HEK293 (cell line): ENCODE data around the gene TAGLN2.

Experiments
- BCL11B ChIP-seq: fragments of 450-650 bp; formaldehyde crosslinking; IDR thresholded peaks from 2 replicates; pipeline ENCODE4 v1.5.1; 2016; ENCODE audit warnings: low read depth, missing biosample characterization, missing genetic modification characterization
- BCL6B ChIP-seq: fragments of 450-650 bp; formaldehyde crosslinking; IDR thresholded peaks from 2 replicates; pipeline ENCODE4 v1.5.1; 2017; ENCODE audit warnings: missing biosample characterization, missing genetic modification characterization
- GLI4 ChIP-seq: fragments of 450-650 bp; formaldehyde crosslinking; IDR thresholded peaks from 2 replicates; pipeline ENCODE4 v1.5.1; 2016; ENCODE audit warnings: missing biosample characterization, missing genetic modification characterization
- GLIS1 ChIP-seq: fragments of 450-650 bp; formaldehyde crosslinking; IDR thresholded peaks from 2 replicates; pipeline ENCODE4 v1.5.1; 2016; ENCODE audit warnings: missing biosample characterization, missing genetic modification characterization
- IKZF3 ChIP-seq: fragments of 450-650 bp; IDR thresholded peaks from 2 replicates; pipeline ENCODE4 v1.5.0; 2018; ENCODE audit warnings: missing biosample characterization, mild to moderate bottlenecking, missing genetic modification characterization, moderate library complexity
- MZF1 ChIP-seq: fragments of 450-650 bp; formaldehyde crosslinking; IDR thresholded peaks from 2 replicates; pipeline ENCODE4 v1.5.1; 2017; ENCODE audit warnings: missing biosample characterization, missing genetic modification characterization, borderline replicate concordance
- WT1 ChIP-seq: fragments of 450-650 bp; formaldehyde crosslinking; IDR thresholded peaks from 2 replicates; pipeline ENCODE4 v1.5.1; 2016; ENCODE audit warnings: missing biosample characterization, missing genetic modification characterization
- YY2 ChIP-seq: fragments of 450-650 bp; formaldehyde crosslinking; IDR thresholded peaks from 2 replicates; pipeline ENCODE4 v1.5.1; 2016; ENCODE audit warnings: missing biosample characterization, missing genetic modification characterization
- ZBTB17 ChIP-seq: fragments of 450-650 bp; formaldehyde crosslinking; IDR thresholded peaks from 2 replicates; pipeline ENCODE4 v1.5.1; 2016; ENCODE audit warnings: missing biosample characterization, missing genetic modification characterization
- ZFP37 ChIP-seq: fragments of 450-650 bp; formaldehyde crosslinking; IDR thresholded peaks from 2 replicates; pipeline ENCODE4 v1.5.1; 2016; ENCODE audit warnings: missing biosample characterization, missing genetic modification characterization
- ZNF112 ChIP-seq: fragments of 450-650 bp; formaldehyde crosslinking; IDR thresholded peaks from 2 replicates; pipeline ENCODE4 v1.5.0; 2017; ENCODE audit warnings: missing biosample characterization, missing genetic modification characterization
- ZNF155 ChIP-seq: fragments of 450-650 bp; formaldehyde crosslinking; IDR thresholded peaks from 2 replicates; pipeline ENCODE4 v1.5.1; 2016; ENCODE audit warnings: missing biosample characterization, missing genetic modification characterization
- ZNF184 ChIP-seq: fragments of 450-650 bp; IDR thresholded peaks from 2 replicates; pipeline ENCODE4 v1.5.1; 2018; ENCODE audit warnings: missing biosample characterization, mild to moderate bottlenecking, missing genetic modification characterization
- ZNF274 ChIP-seq, 2 experiments: fragments of 200-500 bp in 1 of 2; fragments of 450-650 bp in 1 of 2; sonication (Bioruptor generic) in 1 of 2; formaldehyde crosslinking in 1 of 2; IDR thresholded peaks; 2 replicates each; pipeline versions ENCODE4 v1.5.1 to v1.6.1; 2014 to 2016; ENCODE audit warnings: borderline replicate concordance in 1 of 2, inconsistent platforms in 1 of 2, low read length in 1 of 2, missing biosample characterization in 1 of 2, missing genetic modification characterization in 1 of 2
- ZNF292 ChIP-seq: fragments of 450-650 bp; formaldehyde crosslinking; IDR thresholded peaks from 2 replicates; pipeline ENCODE4 v1.5.1; 2016; ENCODE audit warnings: low read depth, missing biosample characterization, missing genetic modification characterization, borderline replicate concordance
- ZNF394 ChIP-seq: fragments of 450-650 bp; formaldehyde crosslinking; IDR thresholded peaks from 2 replicates; pipeline ENCODE4 v1.5.1; 2016; ENCODE audit warnings: missing biosample characterization, missing genetic modification characterization, mild to moderate bottlenecking, moderate library complexity, borderline replicate concordance
- ZNF426 ChIP-seq: fragments of 450-650 bp; formaldehyde crosslinking; IDR thresholded peaks from 2 replicates; pipeline ENCODE4 v1.5.1; 2017; ENCODE audit warnings: missing biosample characterization, missing genetic modification characterization, mild to moderate bottlenecking, inconsistent platforms, moderate library complexity
- ZNF514 ChIP-seq: fragments of 450-650 bp; formaldehyde crosslinking; IDR thresholded peaks from 2 replicates; pipeline ENCODE4 v1.5.1; 2016; ENCODE audit warnings: missing biosample characterization, missing genetic modification characterization
- ZNF518A ChIP-seq: fragments of 450-650 bp; formaldehyde crosslinking; conservative IDR thresholded peaks from 2 replicates; pipeline ENCODE4 v1.5.1; 2016; ENCODE audit warnings: low read depth, missing biosample characterization, missing genetic modification characterization
- ZNF544 ChIP-seq: fragments of 450-650 bp; formaldehyde crosslinking; IDR thresholded peaks from 2 replicates; pipeline ENCODE4 v1.5.0; 2017; ENCODE audit warnings: missing biosample characterization, missing genetic modification characterization
- ZNF621 ChIP-seq: fragments of 450-650 bp; formaldehyde crosslinking; IDR thresholded peaks from 2 replicates; pipeline ENCODE4 v1.5.1; 2017; ENCODE audit warnings: missing biosample characterization, missing genetic modification characterization
- ZNF704 ChIP-seq: fragments of 450-650 bp; formaldehyde crosslinking; IDR thresholded peaks from 2 replicates; pipeline ENCODE4 v1.5.1; 2016; ENCODE audit warnings: missing biosample characterization, missing genetic modification characterization
- TF ChIP-seq, protein P1 (sequence below): fragments of 450-650 bp; formaldehyde crosslinking; IDR thresholded peaks from 2 replicates; pipeline ENCODE4 v1.5.1; 2016; ENCODE audit warnings: missing biosample characterization, missing genetic modification characterization
- TF ChIP-seq, protein P2 (sequence below): fragments of 450-650 bp; formaldehyde crosslinking; IDR thresholded peaks from 2 replicates; pipeline ENCODE4 v1.5.1; 2016; ENCODE audit warnings: missing biosample characterization, missing genetic modification characterization
- TF ChIP-seq, protein P3 (sequence below): fragments of 450-650 bp; formaldehyde crosslinking; IDR thresholded peaks from 2 replicates; pipeline ENCODE4 v1.5.1; 2016; ENCODE audit warnings: missing biosample characterization, missing genetic modification characterization

Gene TAGLN2

GRCh38 chr1:159881622-159882526 lies 43.4 kb downstream of the TAGLN2 start (continued):
- peak; percentile 65; the same call in 1 of the 2 replicates for TF ChIP-seq ZNF394 (tag by site-specific recombination)
- peak; percentile 88; the same call in 1 of the 2 replicates for TF ChIP-seq ZNF112
- no peak for TF ChIP-seq ZNF514 (tag by site-specific recombination)
- peak; percentile 70; the same call in 1 of the 2 replicates for TF ChIP-seq GLIS1 (tag by site-specific recombination)
- TF ChIP-seq ZBTB17 (tag by site-specific recombination) = peak; percentile 83
- TF ChIP-seq ZNF292 (tag by site-specific recombination) = no peak
- peak; percentile 80 for TF ChIP-seq ZNF544
- TF ChIP-seq, protein P1, sequence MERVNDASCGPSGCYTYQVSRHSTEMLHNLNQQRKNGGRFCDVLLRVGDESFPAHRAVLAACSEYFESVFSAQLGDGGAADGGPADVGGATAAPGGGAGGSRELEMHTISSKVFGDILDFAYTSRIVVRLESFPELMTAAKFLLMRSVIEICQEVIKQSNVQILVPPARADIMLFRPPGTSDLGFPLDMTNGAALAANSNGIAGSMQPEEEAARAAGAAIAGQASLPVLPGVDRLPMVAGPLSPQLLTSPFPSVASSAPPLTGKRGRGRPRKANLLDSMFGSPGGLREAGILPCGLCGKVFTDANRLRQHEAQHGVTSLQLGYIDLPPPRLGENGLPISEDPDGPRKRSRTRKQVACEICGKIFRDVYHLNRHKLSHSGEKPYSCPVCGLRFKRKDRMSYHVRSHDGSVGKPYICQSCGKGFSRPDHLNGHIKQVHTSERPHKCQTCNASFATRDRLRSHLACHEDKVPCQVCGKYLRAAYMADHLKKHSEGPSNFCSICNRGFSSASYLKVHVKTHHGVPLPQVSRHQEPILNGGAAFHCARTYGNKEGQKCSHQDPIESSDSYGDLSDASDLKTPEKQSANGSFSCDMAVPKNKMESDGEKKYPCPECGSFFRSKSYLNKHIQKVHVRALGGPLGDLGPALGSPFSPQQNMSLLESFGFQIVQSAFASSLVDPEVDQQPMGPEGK (tag by site-specific recombination) = no peak
- no peak for TF ChIP-seq MZF1 (tag by site-specific recombination)
- peak; percentile 53; the same call in 1 of the 2 replicates for TF ChIP-seq ZNF621 (tag by site-specific recombination)
- TF ChIP-seq BCL11B (tag by site-specific recombination) = no peak
- no peak for TF ChIP-seq ZNF704 (tag by site-specific recombination)
- TF ChIP-seq ZFP37 (tag by site-specific recombination) = 0 out of 2 replicates have a peak, but pooled peaks have one; percentile 46
- peak; percentile 42; the same call in 1 of the 2 replicates for TF ChIP-seq ZNF155 (tag by site-specific recombination)
- no peak for TF ChIP-seq GLI4 (tag by site-specific recombination)
- no peak for TF ChIP-seq WT1 (tag by site-specific recombination)
- no peak for TF ChIP-seq YY2 (tag by site-specific recombination)
- TF ChIP-seq ZNF426 (tag by site-specific recombination) = no peak
- TF ChIP-seq ZNF518A (tag by site-specific recombination) = 0 out of 2 replicates have a peak, but pooled peaks have one; percentile 24
- TF ChIP-seq, protein P2, sequence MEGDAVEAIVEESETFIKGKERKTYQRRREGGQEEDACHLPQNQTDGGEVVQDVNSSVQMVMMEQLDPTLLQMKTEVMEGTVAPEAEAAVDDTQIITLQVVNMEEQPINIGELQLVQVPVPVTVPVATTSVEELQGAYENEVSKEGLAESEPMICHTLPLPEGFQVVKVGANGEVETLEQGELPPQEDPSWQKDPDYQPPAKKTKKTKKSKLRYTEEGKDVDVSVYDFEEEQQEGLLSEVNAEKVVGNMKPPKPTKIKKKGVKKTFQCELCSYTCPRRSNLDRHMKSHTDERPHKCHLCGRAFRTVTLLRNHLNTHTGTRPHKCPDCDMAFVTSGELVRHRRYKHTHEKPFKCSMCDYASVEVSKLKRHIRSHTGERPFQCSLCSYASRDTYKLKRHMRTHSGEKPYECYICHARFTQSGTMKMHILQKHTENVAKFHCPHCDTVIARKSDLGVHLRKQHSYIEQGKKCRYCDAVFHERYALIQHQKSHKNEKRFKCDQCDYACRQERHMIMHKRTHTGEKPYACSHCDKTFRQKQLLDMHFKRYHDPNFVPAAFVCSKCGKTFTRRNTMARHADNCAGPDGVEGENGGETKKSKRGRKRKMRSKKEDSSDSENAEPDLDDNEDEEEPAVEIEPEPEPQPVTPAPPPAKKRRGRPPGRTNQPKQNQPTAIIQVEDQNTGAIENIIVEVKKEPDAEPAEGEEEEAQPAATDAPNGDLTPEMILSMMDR (tag by site-specific recombination) = no peak
- TF ChIP-seq ZNF274 (IDR thresholded peaks at IDR 0.05; ENCODE audit: low read length) = no peak
- TF ChIP-seq ZNF274 (tag by site-specific recombination; IDR thresholded peaks at IDR 0.05; ENCODE audit: borderline replicate concordance) = no peak
- TF ChIP-seq BCL6B (tag by site-specific recombination) = peak; percentile 56; the same call in 1 of the 2 replicates
- peak; percentile 74 for TF ChIP-seq IKZF3
- TF ChIP-seq, protein P3, sequence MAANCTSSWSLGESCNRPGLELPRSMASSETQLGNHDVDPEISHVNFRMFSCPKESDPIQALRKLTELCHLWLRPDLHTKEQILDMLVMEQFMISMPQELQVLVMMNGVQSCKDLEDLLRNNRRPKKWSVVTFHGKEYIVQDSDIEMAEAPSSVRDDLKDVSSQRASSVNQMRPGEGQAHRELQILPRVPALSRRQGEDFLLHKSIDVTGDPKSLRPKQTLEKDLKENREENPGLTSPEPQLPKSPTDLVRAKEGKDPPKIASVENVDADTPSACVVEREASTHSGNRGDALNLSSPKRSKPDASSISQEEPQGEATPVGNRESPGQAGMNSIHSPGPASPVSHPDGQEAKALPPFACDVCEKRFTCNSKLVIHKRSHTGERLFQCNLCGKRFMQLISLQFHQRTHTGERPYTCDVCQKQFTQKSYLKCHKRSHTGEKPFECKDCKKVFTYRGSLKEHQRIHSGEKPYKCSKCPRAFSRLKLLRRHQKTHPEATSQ (tag by site-specific recombination) = no peak
- TF ChIP-seq ZNF184 (tag by site-specific recombination) = peak; percentile 75; the same call in 1 of the 2 replicates
